Vagina (tissue), 2 donors: ENCODE data around the gene CUBN.

Experiments used
- POLR2A ChIP-seq, 2 donors: fragments of 450-650 bp; IDR thresholded peaks; one replicate each; pipeline ENCODE4 v1.6.1; 2017; ENCODE audit warnings: antibody characterized with exemption in 2 of 2, mild to moderate bottlenecking in 2 of 2, moderate library complexity in 2 of 2
- POLR2AphosphoS5 ChIP-seq, 2 donors: sonication (generic); formaldehyde crosslinking; IDR thresholded peaks; one replicate each; pipeline ENCODE4 v1.9.0; 2017; ENCODE audit warnings: antibody characterized with exemption in 2 of 2, mild to moderate bottlenecking in 2 of 2, low read depth in 1 of 2; ENCODE audit not compliant: insufficient read depth in 1 of 2

- TF ChIP-seq POLR2A (IDR thresholded peaks at IDR 0.05) (no peak), POLR2AphosphoS5 (IDR thresholded peaks at IDR 0.05; ENCODE audit: insufficient read depth in 1 of 2, low read depth in 1 of 2) (no peak)
Measured at GRCh38 chr10:17115683-17116082, 13.9 kb downstream of the CUBN start.
